ENCODE results near the gene PLEKHA7.

PLEKHA7 gene

GRCh38 chr11:16953663-16954062 is 60.6 kb downstream of the PLEKHA7 start:
- no peaks in the 10 kb centered on the region for H3K27me3 Mint-ChIP-seq
- H3K36me3 Mint-ChIP-seq (ENCODE audit: low read depth): no peaks in the 10 kb centered on the region
- no peak overlapping the region for H3K27ac Mint-ChIP-seq
- H3K9me3 Mint-ChIP-seq: no peaks in the 10 kb centered on the region
- H3K4me1 Mint-ChIP-seq (ENCODE audit: low read depth): no peaks in the 10 kb centered on the region
- no peak for DNase-seq
- H3K4me3 Mint-ChIP-seq: no peak overlapping the region

GRCh38 chr11:16946477-16947282 is 67.5 kb downstream of the PLEKHA7 start:
- no peaks in the 10 kb centered on the region for H3K27me3 Mint-ChIP-seq
- no peak overlapping the region for H3K27ac Mint-ChIP-seq
- no peak overlapping the region for H3K4me3 Mint-ChIP-seq
- H3K4me1 Mint-ChIP-seq (ENCODE audit: low read depth): peaks cover 13% of the 10 kb centered on the region
- H3K9me3 Mint-ChIP-seq: no peaks in the 10 kb centered on the region
- no peak for DNase-seq
- H3K36me3 Mint-ChIP-seq (ENCODE audit: low read depth): no peaks in the 10 kb centered on the region

GRCh38 chr11:16945671-16946469 is 68.3 kb downstream of the PLEKHA7 start:
- Mint-ChIP-seq H3K4me1 (ENCODE audit: low read depth) (peaks cover 13% of the 10 kb centered on the region), H3K4me3 (no peak overlapping the region), H3K27me3 (no peaks in the 10 kb centered on the region), H3K36me3 (ENCODE audit: low read depth) (no peaks in the 10 kb centered on the region), H3K27ac (no peak overlapping the region), H3K9me3 (no peaks in the 10 kb centered on the region)
- peak; percentile 59 for DNase-seq

- H3K36me3 Mint-ChIP-seq (ENCODE audit: low read depth): no peaks in the 10 kb centered on the region
- no peak for DNase-seq
- no peak overlapping the region for H3K4me3 Mint-ChIP-seq
- H3K9me3 Mint-ChIP-seq: no peaks in the 10 kb centered on the region
- no peak overlapping the region for H3K27ac Mint-ChIP-seq
- peaks cover 13% of the 10 kb centered on the region for H3K4me1 Mint-ChIP-seq (ENCODE audit: low read depth)
- no peaks in the 10 kb centered on the region for H3K27me3 Mint-ChIP-seq
These were observed 71.3 kb downstream of the PLEKHA7 start for GRCh38 chr11:16942911-16943310.

- H3K4me1 Mint-ChIP-seq (ENCODE audit: low read depth): peaks cover 13% of the 10 kb centered on the region
- H3K27ac Mint-ChIP-seq: no peak overlapping the region
- H3K4me3 Mint-ChIP-seq: no peak overlapping the region
- no peaks in the 10 kb centered on the region for H3K9me3 Mint-ChIP-seq
- no peak for DNase-seq
- no peaks in the 10 kb centered on the region for H3K27me3 Mint-ChIP-seq
- no peaks in the 10 kb centered on the region for H3K36me3 Mint-ChIP-seq (ENCODE audit: low read depth)
These were observed 71.9 kb downstream of the PLEKHA7 start for GRCh38 chr11:16942342-16942741.

- Mint-ChIP-seq H3K27ac (no peak overlapping the region), H3K27me3 (no peaks in the 10 kb centered on the region), H3K4me3 (no peak overlapping the region), H3K9me3 (no peaks in the 10 kb centered on the region), H3K36me3 (ENCODE audit: low read depth) (no peaks in the 10 kb centered on the region), H3K4me1 (ENCODE audit: low read depth) (peaks cover 12% of the 10 kb centered on the region)
- DNase-seq: no peak
These were observed 72.3 kb downstream of the PLEKHA7 start for GRCh38 chr11:16941935-16942334.

GRCh38 chr11:16938061-16938460 is 76.2 kb downstream of the PLEKHA7 start:
- no peak overlapping the region for H3K27ac Mint-ChIP-seq
- peaks cover 3% of the 10 kb centered on the region for H3K4me1 Mint-ChIP-seq (ENCODE audit: low read depth)
- H3K36me3 Mint-ChIP-seq (ENCODE audit: low read depth): no peaks in the 10 kb centered on the region
- no peak for DNase-seq
- no peak overlapping the region for H3K4me3 Mint-ChIP-seq
- H3K27me3 Mint-ChIP-seq: peaks cover 3% of the 10 kb centered on the region
- no peaks in the 10 kb centered on the region for H3K9me3 Mint-ChIP-seq

GRCh38 chr11:16936643-16937042 is 77.6 kb downstream of the PLEKHA7 start:
- H3K4me1 Mint-ChIP-seq (ENCODE audit: low read depth): peaks cover 3% of the 10 kb centered on the region
- no peak overlapping the region for H3K4me3 Mint-ChIP-seq
- H3K36me3 Mint-ChIP-seq (ENCODE audit: low read depth): no peaks in the 10 kb centered on the region
- no peaks in the 10 kb centered on the region for H3K9me3 Mint-ChIP-seq
- peaks cover 3% of the 10 kb centered on the region for H3K27me3 Mint-ChIP-seq
- no peak for DNase-seq
- no peak overlapping the region for H3K27ac Mint-ChIP-seq

- Mint-ChIP-seq H3K27me3 (peaks cover 3% of the 10 kb centered on the region), H3K36me3 (ENCODE audit: low read depth) (no peaks in the 10 kb centered on the region), H3K27ac (no peak overlapping the region), H3K9me3 (no peaks in the 10 kb centered on the region), H3K4me3 (no peak overlapping the region), H3K4me1 (ENCODE audit: low read depth) (peaks cover 3% of the 10 kb centered on the region)
- no peak for DNase-seq
These were observed 78.5 kb downstream of the PLEKHA7 start for GRCh38 chr11:16935518-16936302.

- no peak overlapping the region for H3K4me3 Mint-ChIP-seq
- no peaks in the 10 kb centered on the region for H3K9me3 Mint-ChIP-seq
- no peak overlapping the region for H3K27ac Mint-ChIP-seq
These were observed 80.2 kb downstream of the PLEKHA7 start for GRCh38 chr11:16933756-16934603.

GRCh38 chr11:16933291-16933690 is 80.9 kb downstream of the PLEKHA7 start:
- H3K27me3 Mint-ChIP-seq: peaks cover 11% of the 10 kb centered on the region
- H3K9me3 Mint-ChIP-seq: no peaks in the 10 kb centered on the region

More at GRCh38 chr11:16933756-16934603, 80.2 kb downstream of the PLEKHA7 start:
- Mint-ChIP-seq H3K27me3 (peaks cover 9% of the 10 kb centered on the region), H3K4me1 (ENCODE audit: low read depth) (peaks cover 3% of the 10 kb centered on the region), H3K36me3 (ENCODE audit: low read depth) (no peaks in the 10 kb centered on the region)
- no peak for DNase-seq

GRCh38 chr11:16928044-16928443 is 86.2 kb downstream of the PLEKHA7 start:
- Mint-ChIP-seq H3K27me3 (peaks cover 55% of the 10 kb centered on the region), H3K27ac (no peak overlapping the region), H3K4me3 (no peak overlapping the region), H3K4me1 (ENCODE audit: low read depth) (peaks cover 16% of the 10 kb centered on the region), H3K9me3 (no peaks in the 10 kb centered on the region), H3K36me3 (ENCODE audit: low read depth) (no peaks in the 10 kb centered on the region)
- no peak for DNase-seq

More at GRCh38 chr11:16933291-16933690, 80.9 kb downstream of the PLEKHA7 start:
- no peak overlapping the region for H3K4me3 Mint-ChIP-seq
- peaks cover 3% of the 10 kb centered on the region for H3K4me1 Mint-ChIP-seq (ENCODE audit: low read depth)
- H3K27ac Mint-ChIP-seq: no peak overlapping the region
- no peaks in the 10 kb centered on the region for H3K36me3 Mint-ChIP-seq (ENCODE audit: low read depth)
- DNase-seq: no peak

- peaks cover 16% of the 10 kb centered on the region for H3K4me1 Mint-ChIP-seq (ENCODE audit: low read depth)
- H3K36me3 Mint-ChIP-seq (ENCODE audit: low read depth): no peaks in the 10 kb centered on the region
- H3K9me3 Mint-ChIP-seq: no peaks in the 10 kb centered on the region
- H3K27ac Mint-ChIP-seq: no peak overlapping the region
- no peak overlapping the region for H3K4me3 Mint-ChIP-seq
- peaks cover 61% of the 10 kb centered on the region for H3K27me3 Mint-ChIP-seq
- no peak for DNase-seq
These were observed 87.2 kb downstream of the PLEKHA7 start for GRCh38 chr11:16926883-16927626.
